H9 (cell line): ENCODE results near the gene OR56A3. TPM values are rescaled to one million over a fixed set of nuclear protein-coding genes. Genes with fewer than 3 reads are reported as not detected.

ENCODE experiments used
- DNase-seq: peaks from one replicate; pipeline ENCODE4 v3.0.0-alpha.2; 2017
- H2AFZ ChIP-seq: one replicate; pipeline ENCODE4 v1.6.1; 2013; ENCODE audit warnings: mild to moderate bottlenecking, low read length, control low read depth, moderate library complexity
- H2AK5ac ChIP-seq: 2 replicates; pipeline ENCODE4 v1.6.1; 2013; ENCODE audit warnings: low read length, control low read depth, mixed read lengths; ENCODE audit not compliant: insufficient read length
- H2BK120ac ChIP-seq: one replicate; pipeline ENCODE4 v1.6.1; 2013; ENCODE audit warnings: low read depth, mild to moderate bottlenecking, low read length, control low read depth, inconsistent platforms; ENCODE audit not compliant: poor library complexity, severe bottlenecking
- H2BK12ac ChIP-seq: 2 replicates; pipeline ENCODE4 v1.6.1; 2013; ENCODE audit warnings: low read length, control low read depth, mixed read lengths, low read depth; ENCODE audit not compliant: insufficient read length
- H2BK15ac ChIP-seq: 2 replicates; pipeline ENCODE4 v1.6.1; 2013; ENCODE audit warnings: low read depth, low read length, control low read depth
- H2BK20ac ChIP-seq: one replicate; pipeline ENCODE4 v1.6.1; 2013; ENCODE audit warnings: low read depth, mild to moderate bottlenecking, low read length, control low read depth, inconsistent platforms; ENCODE audit not compliant: poor library complexity, severe bottlenecking
- H2BK5ac ChIP-seq: 2 replicates; pipeline ENCODE4 v1.6.1; 2013; ENCODE audit warnings: low read length, control low read depth, mixed read lengths; ENCODE audit not compliant: insufficient read length
- H3K14ac ChIP-seq: 2 replicates; pipeline ENCODE4 v1.6.1; 2013; ENCODE audit warnings: low read length, control low read depth; ENCODE audit not compliant: insufficient read depth
- H3K18ac ChIP-seq: 2 replicates; pipeline ENCODE4 v1.6.1; 2013; ENCODE audit warnings: low read depth, mild to moderate bottlenecking, mixed read lengths, low read length, control low read depth; ENCODE audit not compliant: insufficient read length
- H3K23ac ChIP-seq: 2 replicates; pipeline ENCODE4 v1.6.1; 2013; ENCODE audit warnings: low read length, control low read depth, mixed read lengths, low read depth; ENCODE audit not compliant: insufficient read length
- H3K23me2 ChIP-seq: 2 replicates; pipeline ENCODE4 v1.6.1; 2013; ENCODE audit warnings: low read depth, mild to moderate bottlenecking, mixed read lengths, low read length, control low read depth; ENCODE audit not compliant: insufficient read length, poor library complexity, severe bottlenecking
- H3K27ac ChIP-seq: 2 replicates; pipeline ENCODE4 v1.5.1; 2013; ENCODE audit warnings: low read length, control low read depth, mixed read lengths, low read depth; ENCODE audit not compliant: insufficient read length
- H3K27me3 ChIP-seq: 2 replicates; pipeline ENCODE4 v1.6.1; 2013; ENCODE audit warnings: low read length, control low read depth, inconsistent platforms; ENCODE audit not compliant: insufficient read depth
- H3K4ac ChIP-seq: 2 replicates; pipeline ENCODE4 v1.6.1; 2013; ENCODE audit warnings: low read depth, mild to moderate bottlenecking, control low read depth, inconsistent platforms, low read length, moderate library complexity
- H3K4me1 ChIP-seq: 2 replicates; pipeline ENCODE4 v1.6.1; 2013; ENCODE audit warnings: low read length, control low read depth, inconsistent platforms; ENCODE audit not compliant: insufficient read depth
- H3K4me2 ChIP-seq: 2 replicates; pipeline ENCODE4 v1.6.1; 2013; ENCODE audit warnings: low read length, control low read depth, mixed read lengths; ENCODE audit not compliant: insufficient read length, insufficient read depth
- H3K56ac ChIP-seq: 2 replicates; pipeline ENCODE4 v1.6.1; 2013; ENCODE audit warnings: low read depth, mild to moderate bottlenecking, mixed read lengths, low read length, control low read depth; ENCODE audit not compliant: insufficient read length
- H3K79me1 ChIP-seq: 2 replicates; pipeline ENCODE4 v1.6.1; 2013; ENCODE audit warnings: low read depth, mild to moderate bottlenecking, moderate library complexity, low read length, control low read depth, inconsistent platforms; ENCODE audit not compliant: insufficient read depth, poor library complexity, severe bottlenecking
- H3K79me2 ChIP-seq: 2 replicates; pipeline ENCODE4 v1.6.1; 2013; ENCODE audit warnings: low read length, control low read depth, inconsistent platforms; ENCODE audit not compliant: insufficient read depth
- H3K9ac ChIP-seq: 2 replicates; pipeline ENCODE4 v1.6.1; 2013; ENCODE audit warnings: low read length, control low read depth, mixed read lengths; ENCODE audit not compliant: insufficient read length; ENCODE audit errors: extremely low read depth
- H3K9me3 ChIP-seq: one replicate; pipeline ENCODE4 v1.6.1; 2013; ENCODE audit warnings: low read depth, low read length, inconsistent platforms; ENCODE audit not compliant: control insufficient read depth
- H3T11ph ChIP-seq: one replicate; pipeline ENCODE4 v1.6.1; 2013; ENCODE audit warnings: mild to moderate bottlenecking, low read length, control low read depth, inconsistent platforms
- H4K20me1 ChIP-seq: one replicate; pipeline ENCODE4 v1.6.1; 2013; ENCODE audit not compliant: control insufficient read depth, insufficient read length, insufficient read depth
- H4K5ac ChIP-seq: 2 replicates; pipeline ENCODE4 v1.6.1; 2013; ENCODE audit warnings: low read depth, mild to moderate bottlenecking, mixed read lengths, low read length, control low read depth; ENCODE audit not compliant: insufficient read length
- H4K8ac ChIP-seq: replicated peaks from 2 replicates; pipeline ENCODE4 v1.6.1; 2013; ENCODE audit warnings: low read length, control low read depth, mixed read lengths, low read depth; ENCODE audit not compliant: insufficient read length
- H4K91ac ChIP-seq: 2 replicates; pipeline ENCODE4 v1.6.1; 2013; ENCODE audit warnings: low read depth, mild to moderate bottlenecking, moderate library complexity, mixed read lengths, low read length, control low read depth; ENCODE audit not compliant: insufficient read length
- H3K27ac Mint-ChIP-seq, 3 experiments: 2 replicates in 2 of 3; 3 replicates in 1 of 3; pipeline ENCODE4 v1.8.0; 2020 to 2021; ENCODE audit warnings: mixed read lengths in 3 of 3, mild to moderate bottlenecking in 1 of 3, moderate library complexity in 1 of 3
- H3K27me3 Mint-ChIP-seq: 2 replicates; pipeline ENCODE4 v1.8.0; 2021; ENCODE audit warnings: low read depth, mild to moderate bottlenecking, moderate library complexity, mixed read lengths
- H3K36me3 Mint-ChIP-seq, 3 experiments: 2 replicates in 2 of 3; 3 replicates in 1 of 3; pipeline ENCODE4 v1.8.0; 2020 to 2021; ENCODE audit warnings: low read depth in 3 of 3, mixed read lengths in 3 of 3; ENCODE audit not compliant: insufficient read depth in 1 of 3
- H3K4me1 Mint-ChIP-seq, 2 experiments: 2 replicates each; pipeline ENCODE4 v1.8.0; 2020; ENCODE audit warnings: mixed read lengths in 2 of 2
- H3K4me3 Mint-ChIP-seq, 2 experiments: 2 replicates in 1 of 2; 3 replicates in 1 of 2; pipeline ENCODE4 v1.8.0; 2020 to 2021; ENCODE audit warnings: mild to moderate bottlenecking in 2 of 2, mixed read lengths in 2 of 2, moderate library complexity in 1 of 2
- H3K9me3 Mint-ChIP-seq, 2 experiments: 2 replicates in 1 of 2; 3 replicates in 1 of 2; pipeline ENCODE4 v1.8.0; 2020; ENCODE audit warnings: mild to moderate bottlenecking in 2 of 2, mixed read lengths in 2 of 2, moderate library complexity in 1 of 2
- CTCF ChIP-seq: fragments of 200-600 bp; sonication (generic); conservative IDR thresholded peaks from 3 replicates; pipeline ENCODE4 v1.8.0; 2021; ENCODE audit warnings: antibody characterized with exemption, mild to moderate bottlenecking
- WGBS: extraction: QIAGEN DNeasy Blood & Tissue Kit; methylation state at CpG from one replicate; pipeline ENCODE4 v1.1.7; 2013; ENCODE audit warnings: missing lambda C conversion rate, low lambda C conversion rate, mixed read lengths; ENCODE audit not compliant: insufficient read length; ENCODE audit errors: extremely low coverage; 5-methylcytosine and 5-hydroxymethylcytosine counted together
- total RNA-seq: library from RNA; stranded (reverse); gene quantifications from 2 replicates; pipeline ENCODE4 v1.2.1, GENCODE V29; 2021

Gene OR56A3
- total RNA-seq, 1 experiment from 2014 or later: not detected

- Histone ChIP-seq H3K23me2 (no peaks in the 10 kb centered on the region), H2BK15ac (no peak overlapping the region), H3K23ac (no peak overlapping the region), H4K20me1 (no peaks in the 10 kb centered on the region), H3K27ac (no peak overlapping the region), H3K9ac (no peak overlapping the region), H3T11ph (no peak overlapping the region), H4K8ac (no peak overlapping the region), H2AFZ (no peak overlapping the region), H3K79me2 (no peaks in the 10 kb centered on the region), H3K4me1 (no peaks in the 10 kb centered on the region), H2BK20ac (no peak overlapping the region), H3K18ac (no peak overlapping the region), H3K14ac (no peak overlapping the region), H3K56ac (no peak overlapping the region), H3K79me1 (no peaks in the 10 kb centered on the region), H3K4me2 (no peak overlapping the region), H3K4ac (no peak overlapping the region), H4K5ac (no peak overlapping the region), H3K27me3 (no peaks in the 10 kb centered on the region), H2AK5ac (no peak overlapping the region), H4K91ac (no peak overlapping the region), H3K9me3 (no peaks in the 10 kb centered on the region), H2BK5ac (no peak overlapping the region), H2BK12ac (no peak overlapping the region), H2BK120ac (no peak overlapping the region)
- Mint-ChIP-seq H3K9me3 (peaks cover 11 to 22% of the 10 kb centered on the region in 2 experiments), H3K4me3 (no peak overlapping the region), H3K27ac (no peak overlapping the region), H3K4me1 (no peaks in the 10 kb centered on the region), H3K27me3 (no peaks in the 10 kb centered on the region; the same call in 1 of the 2 replicates), H3K36me3 (peaks cover 2 to 13% (median 7%) of the 10 kb centered on the region in 3 experiments; a peak in 6 of 7 replicates)
- no peak for DNase-seq
- no CpG with 5 or more reads among the region's 2 CpGs for WGBS
- no peak for TF ChIP-seq CTCF
Observed at GRCh38 chr11:5940748-5941147, 1.3 kb upstream of the OR56A3 start.
